Keratinocyte (primary cell): ENCODE data around the gene NTSR1. TPM values are rescaled to one million over a fixed set of nuclear protein-coding genes. Genes with fewer than 3 reads are reported as not detected.

Source experiments
- DNase-seq: peaks from one replicate; pipeline ENCODE4 v3.0.0-alpha.2; 2011; ENCODE audit warnings: low read depth, missing footprints, low spot score
- FAIRE-seq: peaks from 2 replicates; lab custom pipeline; 2011; peaks lifted over from hg19 to GRCh38; lab: Jason Lieb, UNC
- H2AFZ ChIP-seq: 2 replicates; pipeline ENCODE4 v1.6.0; 2012; ENCODE audit warnings: low read length, control low read depth, inconsistent platforms; ENCODE audit not compliant: control insufficient read depth
- H3K27ac ChIP-seq: 2 replicates; pipeline ENCODE4 v1.5.1; 2011; ENCODE audit warnings: low read length; ENCODE audit not compliant: control insufficient read depth, insufficient read depth
- H3K27me3 ChIP-seq: 3 replicates; pipeline ENCODE4 v1.6.0; 2011; ENCODE audit warnings: low read length; ENCODE audit not compliant: control insufficient read depth, insufficient read depth; ENCODE audit errors: extremely low read depth
- H3K36me3 ChIP-seq, 2 experiments: 2 replicates in 1 of 2; 3 replicates in 1 of 2; pipeline ENCODE4 v1.5.1; 2011; ENCODE audit warnings: low read length in 2 of 2, mild to moderate bottlenecking in 1 of 2; ENCODE audit not compliant: control insufficient read depth in 2 of 2, insufficient read depth in 2 of 2; ENCODE audit errors: extremely low read depth in 1 of 2
- H3K4me1 ChIP-seq: 3 replicates; pipeline ENCODE4 v1.5.1; 2011; ENCODE audit warnings: low read length; ENCODE audit not compliant: control insufficient read depth, insufficient read depth; ENCODE audit errors: extremely low read depth
- H3K4me2 ChIP-seq: 3 replicates; pipeline ENCODE4 v1.6.0; 2011; ENCODE audit warnings: low read depth, low read length; ENCODE audit not compliant: control insufficient read depth, insufficient read depth; ENCODE audit errors: extremely low read depth
- H3K4me3 ChIP-seq, 3 experiments: fragments of 200-600 bp in 1 of 3; sonication (generic) in 1 of 3; 2 replicates in 2 of 3; 3 replicates in 1 of 3; pipeline ENCODE4 v1.5.1; 2011 to 2016; ENCODE audit warnings: low read length in 3 of 3, mild to moderate bottlenecking in 3 of 3, control low read depth in 2 of 3, inconsistent platforms in 1 of 3, low read depth in 1 of 3, mixed read lengths in 1 of 3, mixed run types in 1 of 3, moderate library complexity in 1 of 3; ENCODE audit not compliant: control insufficient read depth in 2 of 3, insufficient read depth in 2 of 3; ENCODE audit errors: extremely low read depth in 1 of 3
- H3K79me2 ChIP-seq: 2 replicates; pipeline ENCODE4 v1.6.0; 2012; ENCODE audit warnings: low read length; ENCODE audit not compliant: control insufficient read depth, insufficient read depth
- H3K9ac ChIP-seq: 3 replicates; pipeline ENCODE4 v1.6.0; 2011; ENCODE audit warnings: low read length; ENCODE audit not compliant: control insufficient read depth, insufficient read depth; ENCODE audit errors: extremely low read depth
- H3K9me1 ChIP-seq: 3 replicates; pipeline ENCODE4 v1.6.0; 2011; ENCODE audit warnings: low read length; ENCODE audit not compliant: control insufficient read depth, insufficient read depth; ENCODE audit errors: extremely low read depth
- H3K9me3 ChIP-seq: 2 replicates; pipeline ENCODE4 v1.5.1; 2012; ENCODE audit warnings: low read depth, low read length; ENCODE audit not compliant: control insufficient read depth
- H4K20me1 ChIP-seq: 3 replicates; pipeline ENCODE4 v1.6.0; 2011; ENCODE audit warnings: low read length; ENCODE audit not compliant: control insufficient read depth, insufficient read depth; ENCODE audit errors: extremely low read depth
- CTCF ChIP-seq, 3 experiments: IDR thresholded peaks in 1 of 3; conservative IDR thresholded peaks in 1 of 3; optimal IDR thresholded peaks in 1 of 3; 2 replicates in 2 of 3; 3 replicates in 1 of 3; pipeline versions ENCODE3 to v1.5.1; 2011; ENCODE audit warnings: low read length in 3 of 3, mild to moderate bottlenecking in 3 of 3, moderate library complexity in 2 of 3, control low read depth in 1 of 3, inconsistent platforms in 1 of 3; ENCODE audit not compliant: insufficient read depth in 2 of 3; ENCODE audit errors: extremely low read depth in 1 of 3
- EZH2 ChIP-seq: IDR thresholded peaks from one replicate; pipeline ENCODE4 v1.6.1; 2012; ENCODE audit warnings: inconsistent platforms, mild to moderate bottlenecking, low read length, moderate library complexity
- dilution Hi-C: fragments of 300-500 bp; cut with MboI; formaldehyde crosslinking; loops from one replicate; pipeline ENCODE4 v1.7.0; 2020; ENCODE audit warnings: low sequenced_read_pairs; ENCODE audit not compliant: extremely low pct_ligation_motif_present
- polyA plus RNA-seq, 5 experiments: library from polyadenylated mRNA; depleted of rRNA in 3 of 5; stranded (reverse) in 3 of 5; stranded (forward) in 1 of 5; unstranded in 1 of 5; fragments of >200 nt; gene quantifications; 1 replicate in 1 of 5; 2 replicates in 3 of 5; 3 replicates in 1 of 5; pipeline versions ENCODE4 v1.2.1 to v1.2.3, GENCODE V29; 2011 to 2012; ENCODE audit warnings: missing spikeins in 2 of 5, low read depth in 1 of 5, low replicate concordance in 1 of 5

NTSR1 gene
- polyA plus RNA-seq, 1 donor (not counting 4 experiments of a cell fraction or from before 2014, with no cell fraction given): 0.55 TPM

- no peak overlapping the region for H3K27ac ChIP-seq
- H3K4me1 ChIP-seq: no peaks in the 10 kb centered on the region
- DNase-seq (no peak), FAIRE-seq (no peak)
- no peaks in the 10 kb centered on the region for H3K9me1 ChIP-seq
- dilution Hi-C loops: no loop called here
- H3K4me3 ChIP-seq: no peak overlapping the region
- H3K79me2 ChIP-seq: no peaks in the 10 kb centered on the region
- H4K20me1 ChIP-seq: no peaks in the 10 kb centered on the region
- TF ChIP-seq EZH2 (no peak), CTCF (optimal IDR thresholded peaks at IDR 0.05 in 1 of 3, IDR thresholded peaks at IDR 0.05 in 1 of 3, conservative IDR thresholded peaks at IDR 0.05 in 1 of 3; ENCODE audit: extremely low read depth in 1 of 3, insufficient read depth in 2 of 3, low read length in 3 of 3) (no peak)
- no peaks in the 10 kb centered on the region for H3K9me3 ChIP-seq
- H3K9ac ChIP-seq: no peak overlapping the region
- H2AFZ ChIP-seq: no peak overlapping the region
- peaks cover 8% of the 10 kb centered on the region for H3K27me3 ChIP-seq
- no peak overlapping the region for H3K4me2 ChIP-seq
- no peaks in the 10 kb centered on the region for H3K36me3 ChIP-seq
Measured at GRCh38 chr20:62784497-62784896, 75.9 kb downstream of the NTSR1 start.

- Histone ChIP-seq H3K9me3 (no peaks in the 10 kb centered on the region), H4K20me1 (no peaks in the 10 kb centered on the region), H3K27me3 (peaks cover 8% of the 10 kb centered on the region), H3K4me2 (no peak overlapping the region), H3K9me1 (no peaks in the 10 kb centered on the region), H3K4me3 (no peak overlapping the region), H3K36me3 (no peaks in the 10 kb centered on the region), H3K27ac (no peak overlapping the region), H3K9ac (no peak overlapping the region), H2AFZ (no peak overlapping the region), H3K4me1 (no peaks in the 10 kb centered on the region), H3K79me2 (no peaks in the 10 kb centered on the region)
- no peak for TF ChIP-seq EZH2
- no peak for TF ChIP-seq CTCF (optimal IDR thresholded peaks at IDR 0.05 in 1 of 3, IDR thresholded peaks at IDR 0.05 in 1 of 3, conservative IDR thresholded peaks at IDR 0.05 in 1 of 3; ENCODE audit: extremely low read depth in 1 of 3, insufficient read depth in 2 of 3, low read length in 3 of 3)
- FAIRE-seq: no peak
- no peak for DNase-seq
- dilution Hi-C loops: no loop called here
Measured at GRCh38 chr20:62785393-62785792, 76.8 kb downstream of the NTSR1 start.
